Vagina (tissue), 2 donors: ENCODE results near the gene MEDAG. TPM values are rescaled to one million over a fixed set of nuclear protein-coding genes. Genes with fewer than 3 reads are reported as not detected.

Experiments used
- DNase-seq, 2 donors: peaks; one replicate each; pipeline ENCODE4 v3.0.0-alpha.2; 2017; ENCODE audit errors: extremely low spot score in 2 of 2
- H3K27ac ChIP-seq: fragments of 200-600 bp; sonication (generic); one replicate; pipeline ENCODE4 v1.5.1; 2019
- H3K27me3 ChIP-seq: fragments of 200-600 bp; sonication (generic); one replicate; pipeline ENCODE4 v1.5.1; 2019
- H3K36me3 ChIP-seq, 2 donors: fragments of 200-600 bp; sonication (generic); one replicate each; pipeline ENCODE4 v1.5.1; 2017 to 2019
- H3K4me1 ChIP-seq: fragments of 200-600 bp; sonication (generic); one replicate; pipeline ENCODE4 v1.5.1; 2019
- H3K4me3 ChIP-seq, 2 donors: fragments of 200-600 bp; sonication (generic); 1 replicate in 1 of 2; 2 replicates in 1 of 2; pipeline ENCODE4 v1.5.1; 2016 to 2019
- H3K9me3 ChIP-seq: fragments of 200-600 bp; sonication (generic); one replicate; pipeline ENCODE4 v1.5.1; 2019
- CTCF ChIP-seq, 3 experiments: fragments of 450-650 bp in 2 of 3; fragments of 200-600 bp in 1 of 3; sonication (generic) in 1 of 3; IDR thresholded peaks; one replicate each; pipeline ENCODE4 v1.5.1; 2017 to 2019; ENCODE audit warnings: antibody characterized with exemption in 3 of 3, mild to moderate bottlenecking in 2 of 3, moderate library complexity in 2 of 3
- POLR2A ChIP-seq, 2 donors: fragments of 450-650 bp; IDR thresholded peaks; one replicate each; pipeline ENCODE4 v1.6.1; 2017; ENCODE audit warnings: antibody characterized with exemption in 2 of 2, mild to moderate bottlenecking in 2 of 2, moderate library complexity in 2 of 2
- POLR2AphosphoS5 ChIP-seq, 2 donors: sonication (generic); formaldehyde crosslinking; IDR thresholded peaks; one replicate each; pipeline ENCODE4 v1.9.0; 2017; ENCODE audit warnings: antibody characterized with exemption in 2 of 2, mild to moderate bottlenecking in 2 of 2, low read depth in 1 of 2; ENCODE audit not compliant: insufficient read depth in 1 of 2
- intact Hi-C: fragments of 100-400 bp; cut with DNase I; formaldehyde crosslinking; loops from one replicate; pipeline ENCODE4 v1.15.1; 2023
- total RNA-seq: library from RNA; depleted of rRNA; stranded (reverse); fragments of >200 nt; gene quantifications from one replicate; pipeline ENCODE4 v1.2.3, GENCODE V29; 2016

MEDAG gene
- total RNA-seq, 1 donor from 2014 or later: 46.4 TPM

GRCh38 chr13:30872685-30873461, 33.2 kb upstream of the MEDAG start:
- peak; percentile 58 to 89 for DNase-seq
- intact Hi-C loops: no loop called here
- Histone ChIP-seq H3K4me3 (no peak overlapping the region), H3K27me3 (no peaks in the 10 kb centered on the region), H3K27ac (peak overlapping the region; percentile 88), H3K4me1 (peaks cover 44% of the 10 kb centered on the region), H3K36me3 (no peaks in the 10 kb centered on the region), H3K9me3 (no peaks in the 10 kb centered on the region)
- peak in 1 of 2 donors; percentile 58 for TF ChIP-seq POLR2AphosphoS5 (IDR thresholded peaks at IDR 0.05; ENCODE audit: insufficient read depth in 1 of 2, low read depth in 1 of 2)
- TF ChIP-seq POLR2A (IDR thresholded peaks at IDR 0.05): no peak
- no peak for TF ChIP-seq CTCF (IDR thresholded peaks at IDR 0.05)

DNA sequence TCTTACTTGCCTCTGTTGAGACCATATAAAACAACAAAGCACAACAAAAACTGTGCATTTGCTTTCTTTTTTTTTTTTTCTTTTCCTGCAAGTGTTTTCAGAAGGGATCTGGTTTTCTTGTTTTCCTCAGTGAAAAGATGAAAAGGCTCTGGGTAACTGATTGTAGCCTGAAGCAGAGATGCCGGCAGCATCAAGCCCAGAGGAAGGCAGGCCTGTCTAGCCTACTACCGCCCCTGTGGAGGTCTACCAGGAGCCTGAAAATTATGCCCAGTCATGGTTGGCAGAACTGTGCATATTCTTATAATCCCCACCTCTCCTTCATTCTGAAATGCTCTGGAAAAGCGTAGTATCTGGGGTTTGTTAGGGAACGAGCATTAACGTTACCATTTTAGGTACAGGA, 32.6 kb upstream of the MEDAG start:
- peaks cover 44% of the 10 kb centered on the region for H3K4me1 ChIP-seq
- H3K27ac ChIP-seq: peak overlapping the region; percentile 88
- H3K27me3 ChIP-seq: no peaks in the 10 kb centered on the region
- peak in 1 of 2 donors; percentile 31 for DNase-seq
- TF ChIP-seq POLR2A (IDR thresholded peaks at IDR 0.05) (no peak), POLR2AphosphoS5 (IDR thresholded peaks at IDR 0.05; ENCODE audit: insufficient read depth in 1 of 2, low read depth in 1 of 2) (no peak), CTCF (IDR thresholded peaks at IDR 0.05) (no peak)
- H3K9me3 ChIP-seq: no peaks in the 10 kb centered on the region
- no peaks in the 10 kb centered on the region for H3K36me3 ChIP-seq
- H3K4me3 ChIP-seq: no peak overlapping the region
- intact Hi-C loops: no loop called here

DNA sequence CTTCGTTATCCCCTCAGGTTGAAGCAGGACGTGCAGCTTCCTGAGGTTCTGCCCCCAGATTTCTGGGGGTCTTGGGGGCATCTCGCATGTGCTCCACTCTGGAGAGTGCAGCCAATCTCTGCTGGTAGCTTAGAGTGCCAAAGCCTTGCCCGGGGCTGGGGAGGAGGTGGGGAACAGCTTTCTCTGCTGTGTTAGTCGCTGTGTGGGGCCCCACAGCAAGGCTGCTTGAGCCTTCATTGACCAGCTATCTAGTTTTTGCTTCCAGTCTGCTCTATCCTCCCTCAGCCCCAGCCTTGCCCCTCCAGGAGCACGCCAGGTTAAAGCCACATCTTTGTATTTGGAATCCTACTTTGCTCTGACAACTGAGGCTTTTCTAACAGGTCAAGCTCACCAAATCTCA, 32.0 kb upstream of the MEDAG start:
- Histone ChIP-seq H3K27me3 (no peaks in the 10 kb centered on the region), H3K27ac (peak overlapping the region; percentile 88), H3K4me3 (no peak overlapping the region), H3K36me3 (no peaks in the 10 kb centered on the region), H3K4me1 (peaks cover 40% of the 10 kb centered on the region), H3K9me3 (no peaks in the 10 kb centered on the region)
- intact Hi-C loops: no loop called here
- TF ChIP-seq POLR2A (IDR thresholded peaks at IDR 0.05) (no peak), CTCF (IDR thresholded peaks at IDR 0.05) (no peak), POLR2AphosphoS5 (IDR thresholded peaks at IDR 0.05; ENCODE audit: insufficient read depth in 1 of 2, low read depth in 1 of 2) (no peak)
- peak in 1 of 2 donors; percentile 52 for DNase-seq

- no peak overlapping the region for H3K4me3 ChIP-seq
- H3K4me1 ChIP-seq: peaks cover 40% of the 10 kb centered on the region
- H3K9me3 ChIP-seq: no peaks in the 10 kb centered on the region
- H3K27ac ChIP-seq: peak overlapping the region; percentile 88
- peak in 1 of 2 donors; percentile 72 for DNase-seq
- no peak for TF ChIP-seq POLR2A (IDR thresholded peaks at IDR 0.05)
- no peak for TF ChIP-seq POLR2AphosphoS5 (IDR thresholded peaks at IDR 0.05; ENCODE audit: insufficient read depth in 1 of 2, low read depth in 1 of 2)
- no peak for TF ChIP-seq CTCF (IDR thresholded peaks at IDR 0.05)
- no peaks in the 10 kb centered on the region for H3K36me3 ChIP-seq
- intact Hi-C loops: no loop called here
- no peaks in the 10 kb centered on the region for H3K27me3 ChIP-seq
Observed at GRCh38 chr13:30874561-30874960, 31.5 kb upstream of the MEDAG start.

- H3K36me3 ChIP-seq: no peaks in the 10 kb centered on the region
- H3K4me1 ChIP-seq: peaks cover 44% of the 10 kb centered on the region
- intact Hi-C loops: no loop called here
- peak overlapping the region; percentile 2 for H3K27ac ChIP-seq
- no peak overlapping the region for H3K4me3 ChIP-seq
- no peaks in the 10 kb centered on the region for H3K27me3 ChIP-seq
- no peak for DNase-seq
- H3K9me3 ChIP-seq: no peaks in the 10 kb centered on the region
- TF ChIP-seq CTCF (IDR thresholded peaks at IDR 0.05) (no peak), POLR2A (IDR thresholded peaks at IDR 0.05) (no peak), POLR2AphosphoS5 (IDR thresholded peaks at IDR 0.05; ENCODE audit: insufficient read depth in 1 of 2, low read depth in 1 of 2) (no peak)
Observed at GRCh38 chr13:30877335-30877734, 28.7 kb upstream of the MEDAG start.
